22Rv1 (cell line): ENCODE results near the gene RACGAP1.

Source experiments
- CTCF ChIP-seq: fragments of 450-650 bp; IDR thresholded peaks from 2 replicates; pipeline ENCODE4 v1.5.1; 2017; ENCODE audit warnings: mild to moderate bottlenecking
- ZFX ChIP-seq: fragments of 450-650 bp; IDR thresholded peaks from 2 replicates; pipeline ENCODE4 v1.6.1; 2017; ENCODE audit warnings: antibody characterized with exemption, borderline replicate concordance

GRCh38 chr12:50040657-50041056 is 15.4 kb upstream of the RACGAP1 start:
- TF ChIP-seq CTCF (no peak), ZFX (no peak)
